ENCODE data around the gene NEK6. TPM values are rescaled to one million over a fixed set of nuclear protein-coding genes. Genes with fewer than 3 reads are reported as not detected.

Gene NEK6
- total RNA-seq, 1 donor from 2014 or later, result 43.9 TPM

DNA sequence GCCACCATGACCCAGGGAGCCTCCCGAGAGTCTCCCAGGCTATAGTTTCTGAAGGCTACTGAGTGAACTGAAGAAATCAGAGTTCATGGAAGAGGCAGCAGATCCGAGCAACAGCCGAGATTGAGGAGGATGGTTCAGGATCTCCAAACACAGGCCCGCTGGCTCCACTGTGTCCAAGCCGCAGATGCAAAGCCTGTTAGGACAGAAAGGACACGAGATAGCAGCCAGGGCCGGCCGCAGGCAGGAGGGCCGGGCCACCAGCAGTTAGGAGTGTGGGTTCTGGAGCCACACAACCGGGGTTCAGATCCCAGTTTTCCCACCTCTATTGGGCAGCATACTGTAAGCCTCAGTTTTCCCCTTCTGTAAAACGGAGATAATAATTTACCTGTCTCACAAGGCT is 27.7 kb downstream of the NEK6 start:
- H3K4me3 Mint-ChIP-seq (ENCODE audit: unreplicated experiment), result no peak overlapping the region
- H3K27me3 Mint-ChIP-seq (ENCODE audit: unreplicated experiment), result peaks cover 4% of the 10 kb centered on the region
- TF ChIP-seq CTCF (IDR thresholded peaks at IDR 0.05; ENCODE audit: unreplicated experiment), result no peak
- H3K36me3 Mint-ChIP-seq (ENCODE audit: low read depth, unreplicated experiment), result no peaks in the 10 kb centered on the region
- DNase-seq (ENCODE audit: low spot score), result no peak
- H3K4me1 Mint-ChIP-seq (ENCODE audit: unreplicated experiment), result peaks cover 7% of the 10 kb centered on the region
- no peak overlapping the region for H3K27ac Mint-ChIP-seq (ENCODE audit: unreplicated experiment)
- H3K9me3 Mint-ChIP-seq (ENCODE audit: unreplicated experiment), result no peaks in the 10 kb centered on the region

GRCh38 chr9:124285903-124286291 is 28.1 kb downstream of the NEK6 start:
- Mint-ChIP-seq H3K4me3 (ENCODE audit: unreplicated experiment) (no peak overlapping the region), H3K27me3 (ENCODE audit: unreplicated experiment) (peaks cover 1% of the 10 kb centered on the region), H3K4me1 (ENCODE audit: unreplicated experiment) (peaks cover 9% of the 10 kb centered on the region), H3K36me3 (ENCODE audit: low read depth, unreplicated experiment) (no peaks in the 10 kb centered on the region), H3K9me3 (ENCODE audit: unreplicated experiment) (no peaks in the 10 kb centered on the region), H3K27ac (ENCODE audit: unreplicated experiment) (no peak overlapping the region)
- TF ChIP-seq CTCF (IDR thresholded peaks at IDR 0.05; ENCODE audit: unreplicated experiment), result no peak
- no peak for DNase-seq (ENCODE audit: low spot score)

DNA sequence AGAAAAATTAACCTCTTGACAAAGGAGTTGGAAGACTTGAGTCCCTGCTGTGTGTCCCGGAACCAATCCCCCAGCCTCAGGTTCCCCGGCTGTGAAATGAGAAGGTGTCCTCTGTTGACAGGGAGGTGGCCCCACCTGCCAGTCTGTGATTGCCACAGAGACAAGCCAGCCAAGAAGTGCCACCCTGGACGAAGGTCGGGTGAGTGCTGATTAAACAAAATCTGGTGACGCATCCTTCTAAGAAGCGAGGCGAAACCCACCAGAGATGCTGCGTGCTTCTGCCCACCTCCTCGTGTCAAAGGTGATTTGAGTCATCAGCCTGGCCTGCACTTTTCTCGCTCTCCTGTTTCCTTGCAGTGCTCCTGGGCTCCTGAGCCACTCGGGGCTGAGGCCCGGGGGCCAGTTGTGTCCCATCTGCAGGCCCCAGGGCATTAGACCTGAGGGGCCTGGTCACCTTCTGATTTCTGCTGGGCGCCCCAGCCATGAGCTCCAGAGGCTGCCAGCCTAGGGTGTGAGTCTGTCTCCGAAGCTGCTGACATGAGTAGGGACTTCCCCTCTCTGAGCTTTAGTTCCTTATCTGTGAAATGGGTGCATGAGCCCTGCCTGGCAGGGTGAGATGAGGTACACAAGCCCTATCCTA is 28.7 kb downstream of the NEK6 start:
- no peak for DNase-seq (ENCODE audit: low spot score)
- peaks cover 12% of the 10 kb centered on the region for H3K4me1 Mint-ChIP-seq (ENCODE audit: unreplicated experiment)
- no peak overlapping the region for H3K27ac Mint-ChIP-seq (ENCODE audit: unreplicated experiment)
- no peak overlapping the region for H3K4me3 Mint-ChIP-seq (ENCODE audit: unreplicated experiment)
- no peak for TF ChIP-seq CTCF (IDR thresholded peaks at IDR 0.05; ENCODE audit: unreplicated experiment)
- no peaks in the 10 kb centered on the region for H3K36me3 Mint-ChIP-seq (ENCODE audit: low read depth, unreplicated experiment)
- no peaks in the 10 kb centered on the region for H3K9me3 Mint-ChIP-seq (ENCODE audit: unreplicated experiment)
- H3K27me3 Mint-ChIP-seq (ENCODE audit: unreplicated experiment), result no peaks in the 10 kb centered on the region

- Mint-ChIP-seq H3K9me3 (ENCODE audit: unreplicated experiment) (no peaks in the 10 kb centered on the region), H3K4me1 (ENCODE audit: unreplicated experiment) (peaks cover 13% of the 10 kb centered on the region), H3K27ac (ENCODE audit: unreplicated experiment) (no peak overlapping the region), H3K4me3 (ENCODE audit: unreplicated experiment) (no peak overlapping the region), H3K36me3 (ENCODE audit: low read depth, unreplicated experiment) (peaks cover 5% of the 10 kb centered on the region), H3K27me3 (ENCODE audit: unreplicated experiment) (peaks cover 5% of the 10 kb centered on the region)
- DNase-seq (ENCODE audit: low spot score), result no peak
- TF ChIP-seq CTCF (IDR thresholded peaks at IDR 0.05; ENCODE audit: unreplicated experiment), result no peak
Measured at GRCh38 chr9:124290053-124290591, 32.4 kb downstream of the NEK6 start.

DNA sequence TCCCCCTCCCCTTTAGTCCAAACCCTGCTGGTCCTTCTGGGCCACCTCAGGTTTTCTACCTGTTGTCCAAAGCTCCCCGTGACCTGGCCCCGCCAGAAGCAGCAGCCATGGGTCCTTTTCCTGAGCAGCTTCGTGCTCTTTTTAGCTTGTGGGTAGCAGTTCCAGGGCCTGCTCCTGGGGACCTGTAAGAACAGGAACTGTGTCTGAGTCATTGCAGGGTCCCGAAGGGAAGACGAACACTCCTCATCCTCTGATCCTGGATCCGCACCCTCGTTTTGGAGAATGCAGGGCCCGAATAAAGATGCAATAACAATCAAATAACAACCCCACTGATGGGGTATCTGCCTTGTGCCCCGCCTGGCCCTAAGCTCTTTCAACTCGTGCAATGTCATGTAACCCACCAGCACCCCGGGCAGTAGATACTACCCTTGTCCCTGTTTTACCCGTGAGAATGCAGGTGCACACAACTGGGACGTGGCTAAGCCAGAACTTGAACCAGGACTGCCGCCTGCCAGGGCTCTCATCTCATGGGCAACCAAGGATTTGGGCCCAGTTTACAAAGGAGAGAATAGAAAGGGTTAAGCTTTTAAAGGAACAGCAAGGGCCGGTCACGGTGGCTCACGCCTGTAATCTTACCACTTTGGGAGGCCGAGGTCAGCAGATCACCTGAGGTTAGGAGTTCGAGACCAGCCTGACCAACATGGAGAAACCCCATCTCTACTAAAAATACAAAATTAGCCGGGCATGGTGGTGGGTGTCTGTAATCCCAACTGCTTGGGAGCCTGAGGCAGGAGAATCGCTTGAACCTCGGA is 33.2 kb downstream of the NEK6 start:
- H3K4me1 Mint-ChIP-seq (ENCODE audit: unreplicated experiment), result peaks cover 22% of the 10 kb centered on the region
- H3K9me3 Mint-ChIP-seq (ENCODE audit: unreplicated experiment), result no peaks in the 10 kb centered on the region
- DNase-seq (ENCODE audit: low spot score), result no peak
- peaks cover 5% of the 10 kb centered on the region for H3K36me3 Mint-ChIP-seq (ENCODE audit: low read depth, unreplicated experiment)
- no peak overlapping the region for H3K4me3 Mint-ChIP-seq (ENCODE audit: unreplicated experiment)
- H3K27ac Mint-ChIP-seq (ENCODE audit: unreplicated experiment), result no peak overlapping the region
- TF ChIP-seq CTCF (IDR thresholded peaks at IDR 0.05; ENCODE audit: unreplicated experiment), result no peak
- peaks cover 5% of the 10 kb centered on the region for H3K27me3 Mint-ChIP-seq (ENCODE audit: unreplicated experiment)
